Liver (tissue), 9 donors: ENCODE data around the gene SRCAP. TPM values are rescaled to one million over a fixed set of nuclear protein-coding genes. Genes with fewer than 3 reads are reported as not detected.
A peak's percentile ranks its signal among the peaks of the same experiment; 100 is the strongest.

ENCODE experiments used
- DNase-seq: peaks from one replicate; pipeline ENCODE4 v3.0.0-alpha.2; 2017; ENCODE audit warnings: low spot score
- H3K27ac ChIP-seq, 2 donors: one replicate each; pipeline ENCODE4 v1.7.0; 2013; ENCODE audit warnings: inconsistent platforms in 2 of 2, low read length in 2 of 2, control low read depth in 1 of 2, low read depth in 1 of 2, mild to moderate bottlenecking in 1 of 2
- H3K27me3 ChIP-seq, 4 donors: one replicate each; pipeline versions ENCODE4 v1.6.1 to v1.7.0; 2013; ENCODE audit warnings: low read length in 3 of 4, inconsistent platforms in 1 of 4, mild to moderate bottlenecking in 1 of 4, moderate library complexity in 1 of 4; ENCODE audit not compliant: control insufficient read depth in 4 of 4, insufficient read depth in 4 of 4
- H3K36me3 ChIP-seq, 4 donors: one replicate each; pipeline versions ENCODE4 v1.6.1 to v1.7.0; 2013; ENCODE audit warnings: low read length in 3 of 4, mild to moderate bottlenecking in 3 of 4, low read depth in 1 of 4, moderate library complexity in 1 of 4; ENCODE audit not compliant: control insufficient read depth in 4 of 4, insufficient read depth in 3 of 4
- H3K4me1 ChIP-seq, 4 donors: one replicate each; pipeline versions ENCODE4 v1.6.1 to v1.7.0; 2013; ENCODE audit warnings: low read length in 3 of 4, mild to moderate bottlenecking in 3 of 4, moderate library complexity in 1 of 4; ENCODE audit not compliant: control insufficient read depth in 4 of 4, insufficient read depth in 4 of 4
- H3K4me3 ChIP-seq, 3 donors: one replicate each; pipeline versions ENCODE4 v1.6.1 to v1.7.0; 2013; ENCODE audit warnings: low read length in 3 of 3, control low read depth in 1 of 3, low read depth in 1 of 3, mild to moderate bottlenecking in 1 of 3
- H3K9ac ChIP-seq, 2 donors: one replicate each; pipeline ENCODE4 v1.7.0; 2013; ENCODE audit warnings: low read length in 2 of 2, mild to moderate bottlenecking in 2 of 2, moderate library complexity in 2 of 2, control low read depth in 1 of 2, low read depth in 1 of 2
- H3K9me3 ChIP-seq, 4 donors: one replicate each; pipeline versions ENCODE4 v1.6.1 to v1.7.0; 2013; ENCODE audit warnings: low read length in 3 of 4; ENCODE audit not compliant: control insufficient read depth in 4 of 4
- CTCF ChIP-seq: fragments of 150-350 bp; IDR thresholded peaks from 2 replicates; pipeline ENCODE4 v1.5.1; 2017; ENCODE audit warnings: improper control_type of control experiment, low read depth, low read length; ENCODE audit not compliant: missing input control
- FOXA1 ChIP-seq: IDR thresholded peaks from 2 replicates; pipeline ENCODE4 v1.6.1; 2016; ENCODE audit warnings: antibody characterized with exemption
- FOXA2 ChIP-seq: IDR thresholded peaks from 2 replicates; pipeline ENCODE4 v1.6.1; 2016; ENCODE audit warnings: antibody characterized with exemption
- GABPA ChIP-seq, 2 donors: IDR thresholded peaks in 1 of 2; conservative IDR thresholded peaks in 1 of 2; 2 replicates each; pipeline ENCODE4 v1.6.1; 2016; ENCODE audit warnings: antibody characterized with exemption in 2 of 2, mild to moderate bottlenecking in 1 of 2, moderate library complexity in 1 of 2
- HNF4A ChIP-seq, 2 donors: conservative IDR thresholded peaks; 2 replicates each; pipeline ENCODE4 v1.6.1; 2016; ENCODE audit warnings: antibody characterized with exemption in 2 of 2, mild to moderate bottlenecking in 2 of 2
- HNF4G ChIP-seq: IDR thresholded peaks from 2 replicates; pipeline ENCODE4 v1.6.1; 2016; ENCODE audit warnings: antibody characterized with exemption
- JUND ChIP-seq, 2 donors: IDR thresholded peaks; 2 replicates each; pipeline ENCODE4 v1.6.1; 2016; ENCODE audit warnings: antibody characterized with exemption in 2 of 2
- NR2F2 ChIP-seq: IDR thresholded peaks from 2 replicates; pipeline ENCODE4 v1.6.1; 2016; ENCODE audit warnings: antibody characterized with exemption
- RAD21 ChIP-seq, 2 donors: IDR thresholded peaks; 2 replicates each; pipeline ENCODE4 v1.6.1; 2016; ENCODE audit warnings: antibody characterized with exemption in 2 of 2, mild to moderate bottlenecking in 2 of 2
- REST ChIP-seq: IDR thresholded peaks from 2 replicates; pipeline ENCODE4 v1.6.1; 2016; ENCODE audit warnings: antibody characterized with exemption, mild to moderate bottlenecking
- RXRA ChIP-seq, 2 donors: IDR thresholded peaks; 2 replicates each; pipeline ENCODE4 v1.6.1; 2017 to 2018; ENCODE audit warnings: antibody characterized with exemption in 2 of 2, mild to moderate bottlenecking in 1 of 2
- SP1 ChIP-seq: IDR thresholded peaks from 2 replicates; pipeline ENCODE4 v1.6.1; 2018; ENCODE audit warnings: antibody characterized with exemption, mild to moderate bottlenecking
- TAF1 ChIP-seq: conservative IDR thresholded peaks from 2 replicates; pipeline ENCODE4 v1.6.1; 2016; ENCODE audit warnings: antibody characterized with exemption, mild to moderate bottlenecking
- YY1 ChIP-seq: IDR thresholded peaks from 2 replicates; pipeline ENCODE4 v1.6.1; 2016; ENCODE audit warnings: antibody characterized with exemption, mild to moderate bottlenecking
- ZBTB33 ChIP-seq: IDR thresholded peaks from 2 replicates; pipeline ENCODE4 v1.6.1; 2016; ENCODE audit warnings: antibody characterized with exemption
- WGBS: extraction: QIAGEN DNeasy Blood & Tissue Kit; methylation state at CpG from one replicate; pipeline ENCODE4 v1.1.7; 2013; 5-methylcytosine and 5-hydroxymethylcytosine counted together
- polyA plus RNA-seq, 2 donors: library from polyadenylated mRNA; stranded (reverse) in 1 of 2; unstranded in 1 of 2; fragments of 200-250 nt in 1 of 2; fragments of >200 nt in 1 of 2; fragmentation: Nextera tagmentation in 1 of 2; extraction: Ambion mirVana in 1 of 2; gene quantifications; one replicate each; pipeline versions ENCODE4 v1.2.1 to v1.2.3, GENCODE V29; 2013 to 2015
- total RNA-seq, 2 donors: library from RNA; depleted of rRNA; stranded (reverse); fragments of >200 nt; gene quantifications; one replicate each; pipeline ENCODE4 v1.2.3, GENCODE V29; 2014
- TF ChIP-seq, protein P1 (sequence below): IDR thresholded peaks from 2 replicates; pipeline ENCODE4 v1.6.1; 2016; ENCODE audit warnings: antibody characterized with exemption
- TF ChIP-seq, protein P2 (sequence below): IDR thresholded peaks from 2 replicates; pipeline ENCODE4 v1.6.1; 2016; ENCODE audit warnings: antibody characterized with exemption
- donor health status: healthy.
- donor health status: healthy.
- donor health status: healthy.
- donor health status: healthy.
- donor health status: healthy.

Gene SRCAP
- total and polyA plus RNA-seq, 4 donors, result 7.6 to 27.7 (median 17.7) TPM

GRCh38 chr16:30651124-30652004, 47.6 kb upstream of the SRCAP start:
- Histone ChIP-seq H3K4me1 (peaks cover 0 to 21% (median 9%) of the 10 kb centered on the region in 4 donors), H3K9ac (peak overlapping the region; percentile 83 to 84), H3K4me3 (peak overlapping the region; percentile 81 to 97 (median 84)), H3K36me3 (peaks cover 4 to 27% (median 18%) of the 10 kb centered on the region in 4 donors), H3K9me3 (no peaks in the 10 kb centered on the region), H3K27ac (peak overlapping the region; percentile 87 to 97), H3K27me3 (no peaks in the 10 kb centered on the region)
- peak; percentile 73 for DNase-seq
- WGBS, result 1% methylated on average over 71 of the region's 71 CpGs
- TF ChIP-seq HNF4A (conservative IDR thresholded peaks at IDR 0.05) (no peak), REST (no peak), CTCF (peak; percentile 50), HNF4G (no peak), ZBTB33 (no peak), FOXA1 (no peak), RXRA (IDR thresholded peaks at IDR 0.05) (no peak), FOXA2 (no peak), GABPA (IDR thresholded peaks at IDR 0.05 in 1 of 2, conservative IDR thresholded peaks at IDR 0.05 in 1 of 2) (no peak), JUND (IDR thresholded peaks at IDR 0.05) (no peak), SP1 (no peak), TAF1 (no peak), NR2F2 (no peak), RAD21 (IDR thresholded peaks at IDR 0.05) (peak in 1 of 2 donors; percentile 28), YY1 (no peak)
- TF ChIP-seq, protein P1, sequence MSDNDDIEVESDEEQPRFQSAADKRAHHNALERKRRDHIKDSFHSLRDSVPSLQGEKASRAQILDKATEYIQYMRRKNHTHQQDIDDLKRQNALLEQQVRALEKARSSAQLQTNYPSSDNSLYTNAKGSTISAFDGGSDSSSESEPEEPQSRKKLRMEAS, result no peak
- TF ChIP-seq, protein P2, sequence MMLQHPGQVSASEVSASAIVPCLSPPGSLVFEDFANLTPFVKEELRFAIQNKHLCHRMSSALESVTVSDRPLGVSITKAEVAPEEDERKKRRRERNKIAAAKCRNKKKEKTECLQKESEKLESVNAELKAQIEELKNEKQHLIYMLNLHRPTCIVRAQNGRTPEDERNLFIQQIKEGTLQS, result no peak
